Brain microvascular endothelial cell (primary cell): Measurements from ENCODE around the gene KMO.
A peak's percentile ranks its signal among the peaks of the same experiment; 100 is the strongest.

Experiments
- DNase-seq: peaks from one replicate; pipeline ENCODE4 v3.0.0-alpha.2; 2020
- H3K27ac ChIP-seq: fragments of 250-450 bp; sonication (Bioruptor Pico); 2 replicates; pipeline ENCODE4 v1.5.1; 2020; ENCODE audit warnings: mild to moderate bottlenecking, moderate library complexity
- H3K27me3 ChIP-seq: fragments of 250-450 bp; sonication (Bioruptor Pico); replicated peaks from 2 replicates; pipeline ENCODE4 v1.5.1; 2020; ENCODE audit warnings: mild to moderate bottlenecking
- H3K36me3 ChIP-seq: fragments of 250-450 bp; sonication (Bioruptor Pico); replicated peaks from 2 replicates; pipeline ENCODE4 v1.5.1; 2020; ENCODE audit warnings: mild to moderate bottlenecking
- H3K4me3 ChIP-seq: 2 replicates; pipeline ENCODE4 v1.5.1; 2011; ENCODE audit warnings: low read depth, mild to moderate bottlenecking, control low read depth, low read length, moderate library complexity
- in situ Hi-C: cut with HindIII; loops from 2 replicates; pipeline ENCODE4 v1.10.0; 2017; ENCODE audit warnings: low sequenced_read_pairs, low pct_ligation_motif_present
- TF ChIP-seq, protein P1 (sequence below): IDR thresholded peaks from 2 replicates; pipeline ENCODE4 v1.5.1; 2011; ENCODE audit warnings: low read depth, mild to moderate bottlenecking, moderate library complexity, low read length, control low read depth, inconsistent platforms; ENCODE audit errors: missing control alignments

The KMO gene

DNA sequence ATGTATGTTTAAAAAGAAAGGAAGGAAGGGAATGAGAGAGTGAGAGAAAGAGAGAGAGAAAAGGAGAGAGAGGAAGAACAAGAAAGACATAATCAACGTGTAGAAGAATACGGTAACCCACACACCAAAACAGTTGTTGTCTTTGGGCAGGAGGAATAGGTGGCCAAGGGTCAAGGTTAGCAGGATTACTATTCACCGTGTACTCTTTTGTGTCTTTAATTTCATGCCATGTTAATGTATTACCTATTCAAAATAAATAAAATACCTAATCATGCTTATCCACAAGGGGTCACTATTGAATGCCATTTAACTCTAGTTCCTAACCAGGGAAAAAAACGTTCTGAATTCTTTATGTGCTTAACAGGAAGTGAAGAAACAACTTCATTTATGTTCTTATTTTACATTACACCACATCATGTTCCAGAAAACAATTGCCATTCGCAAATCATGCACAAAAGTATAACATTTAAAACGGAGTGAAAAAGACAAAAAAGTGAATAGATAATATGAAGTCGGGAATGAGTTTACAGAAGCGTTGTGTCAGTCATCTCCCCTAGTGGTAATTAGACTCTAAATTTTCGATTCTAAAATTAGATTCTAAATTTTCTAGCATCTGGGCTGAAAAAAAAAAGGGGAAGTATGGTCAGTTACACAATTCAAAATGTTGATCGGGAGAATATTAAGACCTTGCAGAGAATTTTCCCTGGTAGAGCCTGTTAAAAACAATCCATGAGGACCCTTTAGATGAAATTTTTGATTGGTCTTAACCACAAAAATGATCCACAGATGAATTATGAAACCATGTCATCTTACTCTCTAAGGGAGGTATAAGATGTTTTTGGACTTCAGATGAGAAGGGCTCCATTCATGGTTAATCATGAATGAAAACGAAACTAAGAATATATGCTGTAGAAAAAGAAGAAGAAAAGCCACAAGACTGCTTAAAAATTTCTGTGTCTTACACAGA is 700 bp upstream of the KMO start:
- in situ Hi-C loops = loop anchor here (25.0 kb wide), 1 partner anchor 306 kb away; the partner anchor contains the start of gene EXO1
- Histone ChIP-seq H3K4me3 (peak overlapping the region; percentile 55), H3K36me3 (no peaks in the 10 kb centered on the region), H3K27ac (peak overlapping the region; percentile 14), H3K27me3 (peaks cover 2% of the 10 kb centered on the region)
- TF ChIP-seq, protein P1, sequence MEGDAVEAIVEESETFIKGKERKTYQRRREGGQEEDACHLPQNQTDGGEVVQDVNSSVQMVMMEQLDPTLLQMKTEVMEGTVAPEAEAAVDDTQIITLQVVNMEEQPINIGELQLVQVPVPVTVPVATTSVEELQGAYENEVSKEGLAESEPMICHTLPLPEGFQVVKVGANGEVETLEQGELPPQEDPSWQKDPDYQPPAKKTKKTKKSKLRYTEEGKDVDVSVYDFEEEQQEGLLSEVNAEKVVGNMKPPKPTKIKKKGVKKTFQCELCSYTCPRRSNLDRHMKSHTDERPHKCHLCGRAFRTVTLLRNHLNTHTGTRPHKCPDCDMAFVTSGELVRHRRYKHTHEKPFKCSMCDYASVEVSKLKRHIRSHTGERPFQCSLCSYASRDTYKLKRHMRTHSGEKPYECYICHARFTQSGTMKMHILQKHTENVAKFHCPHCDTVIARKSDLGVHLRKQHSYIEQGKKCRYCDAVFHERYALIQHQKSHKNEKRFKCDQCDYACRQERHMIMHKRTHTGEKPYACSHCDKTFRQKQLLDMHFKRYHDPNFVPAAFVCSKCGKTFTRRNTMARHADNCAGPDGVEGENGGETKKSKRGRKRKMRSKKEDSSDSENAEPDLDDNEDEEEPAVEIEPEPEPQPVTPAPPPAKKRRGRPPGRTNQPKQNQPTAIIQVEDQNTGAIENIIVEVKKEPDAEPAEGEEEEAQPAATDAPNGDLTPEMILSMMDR = peak; percentile 21
- DNase-seq = no peak

- no peak overlapping the region for H3K4me3 ChIP-seq
- no peaks in the 10 kb centered on the region for H3K36me3 ChIP-seq
- TF ChIP-seq, protein P1 = no peak
- H3K27me3 ChIP-seq = peaks cover 2% of the 10 kb centered on the region
- in situ Hi-C loops = loop anchor here (25.0 kb wide), 1 partner anchor 304 kb away; the partner anchor contains the start of gene EXO1
- DNase-seq = no peak
- no peak overlapping the region for H3K27ac ChIP-seq
Observed at GRCh38 chr1:241532864-241533263, 686 bp downstream of the KMO start.

DNA sequence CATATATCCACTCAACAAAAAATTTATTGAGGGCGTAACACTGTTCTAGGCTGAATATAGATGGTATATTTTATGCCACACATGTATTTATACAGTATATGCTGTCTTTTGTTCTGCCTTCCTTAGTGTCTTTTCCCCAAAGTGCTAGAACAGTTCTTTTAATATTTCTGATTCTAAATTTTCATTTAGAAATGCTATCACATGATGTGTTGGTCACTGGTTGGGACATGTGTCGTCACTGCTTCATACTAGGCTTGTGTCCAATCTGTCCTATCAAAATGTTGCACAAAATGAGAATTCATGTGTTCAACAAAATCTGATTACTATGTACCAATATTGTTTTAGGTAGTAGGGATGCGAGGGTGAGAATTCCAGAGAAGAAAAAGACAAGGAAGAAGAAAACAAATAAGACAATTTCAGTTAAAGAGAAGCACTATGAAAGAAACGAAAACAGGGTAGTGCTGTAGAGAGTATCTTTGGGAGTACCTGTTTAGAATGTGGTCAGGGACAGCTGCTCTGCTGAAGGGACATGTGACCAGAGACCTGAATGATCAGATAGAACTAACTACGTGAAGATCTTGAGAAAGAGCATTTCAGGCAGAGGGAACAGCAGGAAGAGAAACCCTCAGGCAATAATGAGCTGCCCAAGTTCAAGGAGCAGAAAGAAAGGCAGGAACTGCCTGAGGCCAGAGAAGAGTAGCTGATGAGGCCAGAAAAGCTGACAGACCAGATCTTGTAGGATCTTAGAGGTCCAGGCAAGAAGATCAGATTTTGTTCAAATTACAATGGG is 1.3 kb downstream of the KMO start:
- H3K36me3 ChIP-seq = no peaks in the 10 kb centered on the region
- in situ Hi-C loops = loop anchor here (25.0 kb wide), 1 partner anchor 304 kb away; the partner anchor contains the start of gene EXO1
- no peak overlapping the region for H3K27ac ChIP-seq
- DNase-seq = no peak
- peaks cover 2% of the 10 kb centered on the region for H3K27me3 ChIP-seq
- no peak overlapping the region for H3K4me3 ChIP-seq
- TF ChIP-seq, protein P1 = no peak

DNA sequence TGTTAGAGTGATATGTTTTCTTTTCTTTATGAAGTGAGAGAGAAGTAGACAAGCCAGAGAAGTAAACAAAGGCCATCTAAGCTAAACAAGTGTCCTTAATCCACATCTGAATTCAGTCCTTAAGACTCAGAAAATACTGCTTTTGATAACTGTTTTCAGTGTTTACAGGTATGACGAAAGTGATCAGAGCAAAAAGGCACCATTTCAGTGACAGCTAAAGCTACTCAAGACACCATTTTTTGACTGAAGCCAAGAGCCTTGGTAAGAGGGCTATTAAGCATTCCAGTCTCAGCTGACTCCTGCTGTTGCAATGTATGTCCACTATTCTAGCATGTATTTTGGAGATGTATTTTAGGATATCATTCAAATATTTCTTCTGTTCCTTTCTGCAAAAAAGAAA is 4.1 kb downstream of the KMO start:
- H3K27ac ChIP-seq = no peak overlapping the region
- TF ChIP-seq, protein P1 = no peak
- in situ Hi-C loops = loop anchor here (25.0 kb wide), 1 partner anchor 301 kb away; the partner anchor contains the start of gene EXO1
- no peaks in the 10 kb centered on the region for H3K27me3 ChIP-seq
- no peak overlapping the region for H3K4me3 ChIP-seq
- no peaks in the 10 kb centered on the region for H3K36me3 ChIP-seq
- DNase-seq = no peak

DNA sequence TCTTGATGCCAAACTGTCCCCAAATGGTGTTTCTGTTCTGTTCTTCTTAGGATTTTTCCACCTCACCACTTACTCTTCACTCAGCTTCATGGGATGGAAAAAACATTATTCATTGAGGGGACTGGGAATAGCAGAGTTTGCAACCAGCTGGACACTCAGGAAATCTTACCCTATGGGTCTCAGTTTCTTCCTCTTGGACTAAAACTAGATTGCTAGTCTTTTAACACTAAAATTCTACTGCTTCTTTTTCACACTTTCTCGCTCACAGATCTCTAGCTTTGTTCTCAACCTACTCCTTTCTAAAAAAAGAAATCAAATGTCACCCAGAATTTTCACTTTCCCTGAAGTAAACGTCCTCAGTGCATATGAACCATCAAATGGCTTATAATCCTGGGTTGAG is 4.8 kb downstream of the KMO start:
- Histone ChIP-seq H3K36me3 (no peaks in the 10 kb centered on the region), H3K27me3 (no peaks in the 10 kb centered on the region), H3K4me3 (no peak overlapping the region), H3K27ac (no peak overlapping the region)
- no peak for DNase-seq
- TF ChIP-seq, protein P1 = no peak
- in situ Hi-C loops = loop anchor here (25.0 kb wide), 1 partner anchor 300 kb away; the partner anchor contains the start of gene EXO1
